MCF 10A (cell line): ENCODE results near the gene TMA7. TPM values are rescaled to one million over a fixed set of nuclear protein-coding genes. Genes with fewer than 3 reads are reported as not detected.

ENCODE experiments used
- BruUV-seq: library from RNA; stranded (reverse); fragments of 400-500 nt; replicated peaks from 2 replicates; lab custom pipeline; 2021; lab: Mats Ljungman, UMichigan
- CTCF ChIA-PET: fragments of 300-600 bp; sonication (Branson Sonifier 250); formaldehyde crosslinking; extraction: SDS; loops from one replicate; lab custom pipeline; 2021; ENCODE audit warnings: antibody characterized with exemption, inconsistent platforms; lab: Yijun Ruan, JAX
- POLR2A ChIA-PET: fragments of 300-600, 350-650 bp; sonication (Branson Sonifier 250); formaldehyde crosslinking; extraction: SDS; loops from one replicate; lab custom pipeline; 2020; ENCODE audit warnings: antibody characterized with exemption, inconsistent platforms; lab: Yijun Ruan, JAX
- DNase-seq: peaks from one replicate; pipeline ENCODE4 v3.0.0-alpha.2; 2018; ENCODE audit not compliant: unreplicated experiment
- H3K27ac Mint-ChIP-seq: one replicate; pipeline ENCODE4 v1.8.0; 2022; ENCODE audit warnings: mild to moderate bottlenecking, low read depth, mixed read lengths; ENCODE audit not compliant: unreplicated experiment
- H3K27me3 Mint-ChIP-seq: one replicate; pipeline ENCODE4 v1.8.0; 2022; ENCODE audit warnings: mixed read lengths; ENCODE audit not compliant: insufficient read depth, unreplicated experiment
- H3K36me3 Mint-ChIP-seq: one replicate; pipeline ENCODE4 v1.8.0; 2022; ENCODE audit warnings: mild to moderate bottlenecking, moderate library complexity, mixed read lengths; ENCODE audit not compliant: insufficient read depth, unreplicated experiment
- H3K4me1 Mint-ChIP-seq: one replicate; pipeline ENCODE4 v1.8.0; 2022; ENCODE audit warnings: mixed read lengths; ENCODE audit not compliant: insufficient read depth, unreplicated experiment
- H3K4me3 Mint-ChIP-seq: one replicate; pipeline ENCODE4 v1.8.0; 2022; ENCODE audit warnings: mild to moderate bottlenecking, moderate library complexity, mixed read lengths; ENCODE audit not compliant: unreplicated experiment
- H3K9me3 Mint-ChIP-seq: one replicate; pipeline ENCODE4 v1.8.0; 2022; ENCODE audit warnings: mixed read lengths; ENCODE audit not compliant: unreplicated experiment
- CTCF ChIP-seq: fragments of 200-600 bp; IDR thresholded peaks from one replicate; pipeline ENCODE4 v1.8.0; 2022; ENCODE audit warnings: antibody characterized with exemption, mild to moderate bottlenecking; ENCODE audit not compliant: unreplicated experiment
- intact Hi-C: fragments of 100-400 bp; cut with micrococcal nuclease; formaldehyde crosslinking; loops from 2 replicates; pipeline ENCODE4 v1.14.1; 2022
- total RNA-seq: library from RNA; stranded (reverse); gene quantifications from 2 replicates; pipeline ENCODE4 v1.2.3, GENCODE V29; 2022

The TMA7 gene
- total RNA-seq, 1 experiment from 2014 or later = 356 TPM

- BruUV-seq = no TSS peak
- Mint-ChIP-seq H3K4me3 (no peak overlapping the region), H3K27me3 (no peaks in the 10 kb centered on the region), H3K27ac (no peak overlapping the region), H3K36me3 (peaks cover 66% of the 10 kb centered on the region), H3K4me1 (peaks cover 29% of the 10 kb centered on the region), H3K9me3 (no peaks in the 10 kb centered on the region)
- ChIA-PET CTCF (interaction anchor here (0.7 to 22.6 kb wide), 5 partner anchors 29 to 204 kb away, joined by 3 to 647 read pairs (median 5); partner anchors contain the start of genes CCDC51 and TMA7), POLR2A (interaction anchor here (0.6 to 22.1 kb wide), 8 partner anchors 17 to 204 kb away, joined by 3 to 749 read pairs (median 18); partner anchors contain the start of genes ATRIP, CCDC51, PLXNB1 and TMA7)
- no peak for DNase-seq
- no peak for TF ChIP-seq CTCF
- intact Hi-C loops = no loop called here
These were observed 42.0 kb upstream of the TMA7 start for GRCh38 chr3:48397767-48398681.

- POLR2A ChIA-PET = interaction anchor here (0.6 to 22.1 kb wide), 14 partner anchors 10 to 205 kb away, joined by 3 to 749 read pairs (median 10); partner anchors contain the start of genes ATRIP, CCDC51, NME6 and PLXNB1
- no TSS peak for BruUV-seq
- CTCF ChIA-PET = interaction anchor here (0.6 to 22.6 kb wide), 10 partner anchors 14 to 990 kb away, joined by 3 to 647 read pairs (median 19); partner anchors contain the start of genes CCDC51 and TMA7
- TF ChIP-seq CTCF = no peak
- intact Hi-C loops = no loop called here
- Mint-ChIP-seq H3K4me3 (no peak overlapping the region), H3K27me3 (no peaks in the 10 kb centered on the region), H3K36me3 (peaks cover 67% of the 10 kb centered on the region), H3K4me1 (peaks cover 34% of the 10 kb centered on the region), H3K9me3 (no peaks in the 10 kb centered on the region), H3K27ac (no peak overlapping the region)
- no peak for DNase-seq
These were observed 41.2 kb upstream of the TMA7 start for GRCh38 chr3:48398701-48399386.

DNA sequence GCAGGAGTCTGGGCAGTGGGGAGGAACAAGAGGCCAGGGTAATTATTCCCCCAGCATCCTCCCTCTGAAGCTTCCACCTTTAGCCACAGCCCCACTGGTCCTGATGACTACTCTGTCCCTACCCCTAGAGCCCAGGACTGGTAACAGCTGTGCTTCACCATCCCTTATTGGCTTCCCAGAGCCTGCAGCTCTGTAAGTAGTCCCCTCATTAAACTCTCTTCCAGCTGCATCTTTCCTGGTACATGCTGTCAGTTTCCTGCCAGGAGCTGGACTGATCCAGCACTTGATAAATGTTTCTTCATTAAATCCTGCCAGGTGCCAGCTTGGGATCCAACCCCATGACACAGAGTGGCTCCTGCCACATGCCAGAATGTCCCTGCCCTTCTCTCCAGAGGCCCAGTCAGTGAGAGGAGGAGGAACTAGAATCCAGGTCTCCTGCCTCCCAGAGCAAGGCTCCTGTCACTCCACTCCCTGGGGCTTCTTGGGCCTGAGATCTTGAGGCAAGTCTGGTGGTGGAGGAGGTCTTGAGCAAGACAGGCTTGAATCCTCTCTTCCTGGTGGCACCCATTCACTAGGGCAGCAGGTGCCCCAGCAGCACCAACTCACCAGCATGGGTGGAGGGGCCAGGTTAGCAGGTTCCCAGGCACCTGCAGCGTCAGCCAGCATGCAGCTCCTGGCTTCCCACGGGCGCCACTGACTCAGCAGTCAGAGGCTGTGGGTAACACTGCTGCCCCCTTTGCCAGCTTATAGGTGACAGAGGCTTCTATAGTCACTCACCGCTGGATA is 40.5 kb upstream of the TMA7 start:
- Mint-ChIP-seq H3K4me1 (peaks cover 34% of the 10 kb centered on the region), H3K27me3 (no peaks in the 10 kb centered on the region), H3K27ac (no peak overlapping the region), H3K9me3 (no peaks in the 10 kb centered on the region), H3K36me3 (peaks cover 73% of the 10 kb centered on the region), H3K4me3 (no peak overlapping the region)
- ChIA-PET POLR2A (interaction anchor here (0.6 to 22.1 kb wide), 15 partner anchors 9 to 264 kb away, joined by 3 to 749 read pairs (median 10); partner anchors contain the start of genes ATRIP, CCDC51, NME6 and PLXNB1), CTCF (interaction anchor here (0.6 to 22.6 kb wide), 13 partner anchors 10 to 989 kb away, joined by 3 to 647 read pairs (median 18); partner anchors contain the start of genes CCDC51, NME6, PLXNB1 and TMA7)
- no TSS peak for BruUV-seq
- TF ChIP-seq CTCF = no peak
- intact Hi-C loops = loop anchor here (2.0 kb wide), 1 partner anchor 127 kb away; no protein-coding TSS in a partner anchor
- no peak for DNase-seq
